AG09309 (cell line): ENCODE results near the gene WHRN.

Source experiments
- DNase-seq: peaks from one replicate; pipeline ENCODE4 v3.0.0-alpha.2; 2010; ENCODE audit warnings: low read depth
- H3K4me3 ChIP-seq: 2 replicates; pipeline ENCODE4 v1.5.1; 2011; ENCODE audit warnings: mild to moderate bottlenecking, low read depth, low read length, moderate library complexity; ENCODE audit not compliant: control insufficient read depth
- TF ChIP-seq, protein P1 (sequence below): IDR thresholded peaks from 2 replicates; pipeline ENCODE4 v1.5.1; 2011; ENCODE audit warnings: mild to moderate bottlenecking, low read depth, low read length, inconsistent platforms; ENCODE audit not compliant: insufficient read depth, control insufficient read depth; ENCODE audit errors: missing control alignments

WHRN gene

DNA sequence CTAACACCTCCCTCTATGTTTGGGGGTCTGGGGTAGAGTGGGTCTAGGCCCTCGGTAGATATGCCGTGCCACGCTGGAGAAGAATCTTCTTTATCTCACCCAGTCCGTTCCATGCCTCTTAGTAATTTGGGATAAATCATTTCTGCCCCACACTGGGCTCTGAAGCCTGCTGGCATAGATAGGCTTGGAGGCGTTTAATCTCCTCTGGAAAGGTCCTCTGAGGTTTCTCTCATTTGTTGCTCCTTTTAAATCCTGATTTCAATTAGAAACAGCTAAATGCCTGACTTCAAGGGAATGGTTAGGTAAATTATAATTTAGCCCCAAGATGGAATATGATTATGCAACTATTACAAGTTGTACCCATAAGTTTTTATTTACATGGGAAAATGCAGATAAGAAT, 59.7 kb downstream of the WHRN start:
- no peak for DNase-seq
- H3K4me3 ChIP-seq, result no peak overlapping the region
- TF ChIP-seq, protein P1, sequence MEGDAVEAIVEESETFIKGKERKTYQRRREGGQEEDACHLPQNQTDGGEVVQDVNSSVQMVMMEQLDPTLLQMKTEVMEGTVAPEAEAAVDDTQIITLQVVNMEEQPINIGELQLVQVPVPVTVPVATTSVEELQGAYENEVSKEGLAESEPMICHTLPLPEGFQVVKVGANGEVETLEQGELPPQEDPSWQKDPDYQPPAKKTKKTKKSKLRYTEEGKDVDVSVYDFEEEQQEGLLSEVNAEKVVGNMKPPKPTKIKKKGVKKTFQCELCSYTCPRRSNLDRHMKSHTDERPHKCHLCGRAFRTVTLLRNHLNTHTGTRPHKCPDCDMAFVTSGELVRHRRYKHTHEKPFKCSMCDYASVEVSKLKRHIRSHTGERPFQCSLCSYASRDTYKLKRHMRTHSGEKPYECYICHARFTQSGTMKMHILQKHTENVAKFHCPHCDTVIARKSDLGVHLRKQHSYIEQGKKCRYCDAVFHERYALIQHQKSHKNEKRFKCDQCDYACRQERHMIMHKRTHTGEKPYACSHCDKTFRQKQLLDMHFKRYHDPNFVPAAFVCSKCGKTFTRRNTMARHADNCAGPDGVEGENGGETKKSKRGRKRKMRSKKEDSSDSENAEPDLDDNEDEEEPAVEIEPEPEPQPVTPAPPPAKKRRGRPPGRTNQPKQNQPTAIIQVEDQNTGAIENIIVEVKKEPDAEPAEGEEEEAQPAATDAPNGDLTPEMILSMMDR, result no peak

DNA sequence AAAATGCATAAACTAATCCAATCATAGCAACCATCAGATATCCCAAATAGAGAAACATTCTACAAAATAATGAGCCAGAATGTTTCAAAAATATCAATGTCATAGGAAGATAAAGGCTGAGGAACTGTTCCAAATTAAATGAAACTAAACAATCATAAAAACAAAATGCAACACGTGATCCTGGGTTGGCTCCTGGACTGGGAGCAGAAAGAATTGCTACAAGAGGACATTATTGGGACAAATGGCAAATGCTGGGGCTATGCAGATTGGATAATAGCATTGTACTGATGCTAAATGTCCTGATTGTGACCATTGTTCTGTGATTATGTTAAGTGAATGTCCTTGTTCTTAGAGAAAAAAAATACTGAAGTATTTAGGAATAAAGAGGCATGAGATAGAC, 63.3 kb downstream of the WHRN start:
- no peak overlapping the region for H3K4me3 ChIP-seq
- TF ChIP-seq, protein P1, result no peak
- DNase-seq, result no peak

DNA sequence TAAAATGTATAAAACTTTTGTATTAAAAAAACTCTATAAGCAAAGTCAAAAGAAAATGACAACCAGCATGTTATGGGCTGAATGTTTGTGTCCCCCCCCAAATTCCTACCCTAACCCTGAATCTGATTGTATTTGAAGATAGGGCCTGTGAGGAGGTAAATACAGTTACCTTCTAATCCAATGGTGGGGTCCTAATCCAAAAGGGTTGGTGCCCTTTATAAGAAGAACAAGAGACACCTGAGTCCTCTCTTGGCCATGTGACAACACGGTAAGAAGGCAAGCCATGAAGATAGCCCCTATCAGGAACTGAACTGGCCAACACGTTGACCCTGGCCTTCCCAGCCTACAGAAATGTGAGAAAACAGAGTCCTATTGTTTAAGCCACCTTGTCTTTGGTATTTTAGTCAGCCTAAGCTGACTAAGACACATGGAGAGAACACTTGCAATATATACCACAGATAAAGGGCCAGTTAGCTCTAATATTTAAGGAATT, 67.8 kb downstream of the WHRN start:
- no peak overlapping the region for H3K4me3 ChIP-seq
- TF ChIP-seq, protein P1, result no peak
- no peak for DNase-seq

DNA sequence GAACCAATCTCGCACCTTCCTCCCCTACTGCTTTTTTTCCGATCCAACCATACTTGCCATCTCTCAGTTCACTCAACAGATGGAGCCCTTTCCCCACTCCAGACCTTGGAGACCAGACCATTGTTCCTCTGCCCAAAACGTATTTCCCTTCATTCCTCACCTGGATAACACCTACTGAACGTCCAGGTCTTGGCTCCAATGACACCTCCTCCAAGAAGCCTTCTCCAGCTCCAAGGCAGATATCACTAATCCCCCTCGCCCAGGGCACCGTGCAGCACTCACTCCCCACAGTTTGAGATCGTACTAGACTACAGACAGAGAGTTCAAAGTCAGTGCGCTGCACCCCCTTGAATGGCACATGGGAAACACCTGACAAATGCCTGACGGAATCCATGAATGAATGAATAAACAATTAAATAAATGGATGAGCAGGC, 70.4 kb downstream of the WHRN start:
- no peak for DNase-seq
- TF ChIP-seq, protein P1, result peak; percentile 84
- no peak overlapping the region for H3K4me3 ChIP-seq

DNA sequence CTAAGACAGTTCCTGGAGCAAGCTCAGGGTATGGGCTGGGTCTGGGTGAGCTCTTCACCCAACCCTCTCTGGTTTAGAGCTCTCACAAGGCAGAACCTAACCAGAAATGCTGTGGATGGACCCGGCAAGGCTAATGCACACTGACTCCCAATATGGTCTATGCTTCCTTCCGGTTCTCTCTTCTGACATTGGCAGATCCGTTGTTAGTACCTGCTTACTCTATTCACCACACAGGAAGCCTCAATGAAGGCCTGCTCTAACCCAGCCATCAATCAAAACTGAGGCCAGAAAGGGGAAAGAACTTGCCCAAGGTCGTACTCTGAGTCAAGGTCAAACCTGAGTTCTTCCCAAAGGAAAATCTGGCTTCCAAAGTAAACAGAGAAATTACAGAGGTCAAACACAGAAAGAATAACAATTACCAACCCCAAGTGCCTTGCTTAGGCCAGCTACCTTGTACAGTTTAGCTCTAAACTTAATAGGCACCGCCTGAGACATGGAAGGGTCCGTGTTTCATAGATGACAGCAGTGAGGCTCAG, 71.5 kb downstream of the WHRN start:
- TF ChIP-seq, protein P1, result no peak
- no peak for DNase-seq
- H3K4me3 ChIP-seq, result no peak overlapping the region

DNA sequence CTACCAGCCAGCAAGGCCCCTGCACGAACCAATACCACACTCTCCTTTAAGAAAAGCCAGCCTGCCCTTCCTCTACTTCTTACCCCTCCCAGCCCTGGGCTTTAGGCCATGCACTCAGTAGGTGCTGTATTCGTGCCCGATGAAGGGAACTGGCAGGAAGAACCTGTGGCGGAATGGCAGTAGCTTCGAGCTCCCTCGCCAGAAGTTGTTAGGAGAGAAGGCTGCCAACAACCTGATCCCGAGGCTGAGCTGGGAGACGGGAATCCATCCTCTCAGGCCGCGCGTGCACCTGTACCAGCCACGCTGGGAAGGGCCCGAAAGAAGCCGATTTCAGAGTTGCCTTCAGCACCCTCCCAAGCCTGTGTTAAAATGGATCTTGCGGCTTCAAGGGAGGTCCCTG, 72.2 kb downstream of the WHRN start:
- no peak for DNase-seq
- no peak overlapping the region for H3K4me3 ChIP-seq
- TF ChIP-seq, protein P1, result no peak
